Nephron progenitor cell (in vitro differentiated cells): Measurements from ENCODE around the gene IGF1R.

Experiments
- DNase-seq: peaks from one replicate; pipeline ENCODE4 v3.0.0; 2021
- H3K27ac Mint-ChIP-seq: 2 replicates; pipeline ENCODE4 v1.8.0; 2021; ENCODE audit warnings: mild to moderate bottlenecking, moderate library complexity, mixed read lengths
- H3K27me3 Mint-ChIP-seq: 2 replicates; pipeline ENCODE4 v1.8.0; 2021; ENCODE audit warnings: mild to moderate bottlenecking, low read depth, mixed read lengths; ENCODE audit not compliant: poor library complexity
- H3K36me3 Mint-ChIP-seq: 2 replicates; pipeline ENCODE4 v1.8.0; 2021; ENCODE audit warnings: low read depth, mixed read lengths
- H3K4me1 Mint-ChIP-seq: 2 replicates; pipeline ENCODE4 v1.8.0; 2021; ENCODE audit warnings: mixed read lengths
- H3K4me3 Mint-ChIP-seq: 2 replicates; pipeline ENCODE4 v1.8.0; 2021; ENCODE audit warnings: mild to moderate bottlenecking, moderate library complexity, mixed read lengths
- H3K9me3 Mint-ChIP-seq: 2 replicates; pipeline ENCODE4 v1.8.0; 2021; ENCODE audit warnings: mild to moderate bottlenecking, moderate library complexity, mixed read lengths
- CTCF ChIP-seq: fragments of 200-600 bp; sonication (generic); IDR thresholded peaks from 2 replicates; pipeline ENCODE4 v1.5.0; 2021; ENCODE audit warnings: antibody characterized with exemption

The IGF1R gene

GRCh38 chr15:98917417-98917816, 269.1 kb downstream of the IGF1R start:
- Mint-ChIP-seq H3K27ac (no peak overlapping the region), H3K4me3 (no peak overlapping the region), H3K4me1 (peaks cover 34% of the 10 kb centered on the region), H3K36me3 (peaks cover 87% of the 10 kb centered on the region), H3K9me3 (no peaks in the 10 kb centered on the region), H3K27me3 (peaks cover 2% of the 10 kb centered on the region)
- TF ChIP-seq CTCF, result no peak
- DNase-seq, result no peak

GRCh38 chr15:98920091-98920880, 271.9 kb downstream of the IGF1R start:
- Mint-ChIP-seq H3K27ac (peak overlapping the region; percentile 98), H3K36me3 (peaks cover 91% of the 10 kb centered on the region), H3K4me3 (peak overlapping the region; percentile 63), H3K27me3 (no peaks in the 10 kb centered on the region), H3K4me1 (peaks cover 39% of the 10 kb centered on the region), H3K9me3 (no peaks in the 10 kb centered on the region)
- no peak for TF ChIP-seq CTCF
- no peak for DNase-seq

GRCh38 chr15:98923171-98923570, 274.8 kb downstream of the IGF1R start:
- TF ChIP-seq CTCF, result no peak
- peak overlapping the region; percentile 48 for H3K27ac Mint-ChIP-seq
- DNase-seq, result no peak
- no peak overlapping the region for H3K4me3 Mint-ChIP-seq
- no peaks in the 10 kb centered on the region for H3K27me3 Mint-ChIP-seq
- no peaks in the 10 kb centered on the region for H3K9me3 Mint-ChIP-seq
- H3K4me1 Mint-ChIP-seq, result peaks cover 60% of the 10 kb centered on the region
- peaks cover 78% of the 10 kb centered on the region for H3K36me3 Mint-ChIP-seq

GRCh38 chr15:98923579-98923978, 275.2 kb downstream of the IGF1R start:
- H3K27ac Mint-ChIP-seq, result peak overlapping the region; percentile 48

GRCh38 chr15:98924401-98925049, 276.2 kb downstream of the IGF1R start:
- Mint-ChIP-seq H3K27me3 (no peaks in the 10 kb centered on the region), H3K4me1 (peaks cover 53% of the 10 kb centered on the region), H3K27ac (peak overlapping the region; percentile 34), H3K36me3 (peaks cover 75% of the 10 kb centered on the region), H3K9me3 (no peaks in the 10 kb centered on the region), H3K4me3 (no peak overlapping the region)
- no peak for TF ChIP-seq CTCF
- no peak for DNase-seq

More at GRCh38 chr15:98923579-98923978, 275.2 kb downstream of the IGF1R start:
- no peaks in the 10 kb centered on the region for H3K9me3 Mint-ChIP-seq
- peaks cover 60% of the 10 kb centered on the region for H3K4me1 Mint-ChIP-seq
- no peaks in the 10 kb centered on the region for H3K27me3 Mint-ChIP-seq
- no peak overlapping the region for H3K4me3 Mint-ChIP-seq
- no peak for DNase-seq
- peaks cover 78% of the 10 kb centered on the region for H3K36me3 Mint-ChIP-seq
- no peak for TF ChIP-seq CTCF
